ENCODE results near the gene AQP4. TPM values are rescaled to one million over a fixed set of nuclear protein-coding genes. Genes with fewer than 3 reads are reported as not detected.
A peak's percentile ranks its signal among the peaks of the same experiment; 100 is the strongest.

Gene AQP4
- total RNA-seq, 2 donors from 2014 or later: not detected

DNA sequence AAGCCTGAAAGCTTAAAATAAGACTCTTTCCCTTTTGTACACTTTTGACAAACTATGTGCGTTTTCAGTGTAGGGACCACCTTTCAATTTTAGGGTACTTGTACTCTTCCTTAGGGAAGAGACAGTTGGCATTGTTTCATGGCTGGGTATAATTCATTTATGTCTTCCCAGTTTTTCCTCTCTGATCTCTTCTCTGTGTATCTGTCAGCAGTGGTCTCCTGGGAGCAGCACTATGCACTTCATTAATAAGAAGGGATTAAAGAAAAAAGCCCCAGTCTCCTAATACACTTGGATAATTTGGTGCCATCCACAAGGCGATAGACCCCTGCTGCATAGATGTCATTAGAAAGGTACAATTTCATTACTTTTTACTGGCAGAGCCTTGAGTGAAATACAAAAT, 12.1 kb downstream of the AQP4 start:
- DNase-seq (ENCODE audit: low spot score): no peak
- intact Hi-C loops (cut with DNase I): no loop called here

DNA sequence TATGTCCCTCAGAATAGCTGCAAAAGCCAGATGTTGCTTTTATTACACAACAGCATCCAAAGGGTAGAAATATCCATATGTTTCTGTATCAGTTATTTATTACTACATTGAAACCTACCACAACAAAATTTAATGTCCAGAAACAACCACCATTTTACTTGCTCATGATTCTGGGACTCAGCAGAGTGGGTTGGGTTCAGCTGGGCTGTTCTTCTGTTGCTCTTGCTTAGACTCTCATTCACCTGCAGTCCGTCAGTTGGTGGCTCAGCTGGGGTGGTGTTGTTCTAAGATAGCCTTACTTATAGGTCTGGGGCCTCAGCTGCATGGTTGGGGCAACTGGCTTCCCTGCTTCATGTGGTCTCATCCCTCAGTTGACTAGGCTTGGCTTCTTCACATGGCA, 21.7 kb downstream of the AQP4 start:
- DNase-seq (ENCODE audit: low spot score): no peak
- intact Hi-C loops (cut with DNase I): no loop called here

DNA sequence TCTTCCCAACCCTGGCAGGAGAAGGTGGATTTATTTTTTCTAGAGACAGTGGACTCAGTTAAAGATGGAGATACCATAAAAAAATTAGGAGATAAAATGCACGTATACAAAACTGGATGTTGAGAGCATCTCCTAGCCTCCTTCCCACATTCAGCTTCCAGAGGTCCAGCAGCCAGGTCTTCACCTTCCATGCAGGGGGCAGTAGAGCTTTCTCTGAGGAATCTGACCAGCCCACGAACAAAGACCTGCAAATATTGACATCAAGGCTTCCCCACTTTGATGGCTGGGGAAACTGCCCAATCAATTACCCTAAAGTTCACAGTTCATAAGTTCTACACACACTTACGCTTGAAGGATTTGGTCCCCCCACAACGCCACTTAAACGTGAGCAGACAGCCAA, 24.5 kb downstream of the AQP4 start:
- DNase-seq (ENCODE audit: low spot score): no peak
- intact Hi-C loops (cut with DNase I): no loop called here

DNA sequence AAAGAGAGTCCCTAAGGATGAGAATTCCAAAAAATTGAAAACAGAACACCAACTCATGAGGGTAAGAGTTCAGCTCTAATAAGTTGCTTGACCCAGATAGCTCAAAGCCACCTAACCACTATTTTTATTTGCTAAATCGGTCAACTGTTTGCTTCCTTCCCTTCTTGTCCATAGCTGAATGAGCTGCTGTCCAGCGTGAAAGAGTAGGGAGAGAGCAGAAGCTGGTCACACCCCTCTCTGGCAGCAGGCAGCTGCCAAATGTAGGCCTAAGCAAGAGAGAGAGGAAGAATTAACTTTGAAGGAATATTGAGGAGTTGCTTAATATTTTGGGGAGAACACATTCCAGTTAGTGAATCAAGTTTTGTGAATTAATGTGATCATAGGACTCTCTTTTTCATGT, 25.9 kb downstream of the AQP4 start:
- intact Hi-C loops (cut with DNase I): no loop called here

DNA sequence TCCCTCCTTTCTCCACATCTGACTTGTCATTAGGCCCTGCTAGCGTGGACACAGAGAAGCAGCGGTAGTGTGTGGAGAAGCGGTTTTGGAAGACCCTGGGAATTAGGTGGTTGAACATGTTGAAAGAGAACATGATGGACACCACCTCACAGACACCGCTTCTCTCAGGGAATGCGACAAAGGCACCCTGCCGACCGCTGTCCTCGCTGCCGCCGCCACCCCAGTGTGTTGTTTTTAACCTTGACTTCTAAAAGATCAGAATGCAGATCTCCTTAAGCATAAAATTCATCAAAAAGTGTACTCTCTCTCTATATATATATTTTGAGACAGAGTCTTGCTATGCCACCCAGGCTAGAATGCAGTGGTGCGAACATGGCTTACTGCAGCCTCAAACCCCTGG, 33.2 kb downstream of the AQP4 start:
- no peak for DNase-seq (ENCODE audit: low spot score)
- intact Hi-C loops (cut with DNase I): no loop called here

More for the DNA sequence above, 25.9 kb downstream of the AQP4 start:
- DNase-seq (ENCODE audit: low spot score): no peak

DNA sequence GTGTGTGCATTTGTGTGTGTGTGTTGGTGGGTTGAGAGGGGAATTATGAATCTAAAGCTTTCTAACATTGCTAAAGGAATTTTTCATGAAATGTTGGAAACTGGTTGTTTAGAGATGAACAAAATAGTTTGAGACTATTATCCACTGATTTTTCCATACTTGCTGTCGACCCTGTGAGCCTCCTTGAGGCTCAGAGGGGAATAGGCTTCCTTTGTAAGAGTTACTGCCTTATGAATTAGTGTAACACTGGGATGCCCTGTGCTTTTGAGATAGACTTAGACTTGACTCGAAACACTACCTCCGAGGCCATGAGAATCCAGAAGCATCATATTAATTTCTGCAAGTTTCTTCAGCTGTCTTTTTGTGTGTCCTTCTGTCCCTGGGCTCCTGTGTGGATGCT, 37.9 kb downstream of the AQP4 start:
- intact Hi-C loops (cut with DNase I): no loop called here
- no peak for DNase-seq (ENCODE audit: low spot score)

DNA sequence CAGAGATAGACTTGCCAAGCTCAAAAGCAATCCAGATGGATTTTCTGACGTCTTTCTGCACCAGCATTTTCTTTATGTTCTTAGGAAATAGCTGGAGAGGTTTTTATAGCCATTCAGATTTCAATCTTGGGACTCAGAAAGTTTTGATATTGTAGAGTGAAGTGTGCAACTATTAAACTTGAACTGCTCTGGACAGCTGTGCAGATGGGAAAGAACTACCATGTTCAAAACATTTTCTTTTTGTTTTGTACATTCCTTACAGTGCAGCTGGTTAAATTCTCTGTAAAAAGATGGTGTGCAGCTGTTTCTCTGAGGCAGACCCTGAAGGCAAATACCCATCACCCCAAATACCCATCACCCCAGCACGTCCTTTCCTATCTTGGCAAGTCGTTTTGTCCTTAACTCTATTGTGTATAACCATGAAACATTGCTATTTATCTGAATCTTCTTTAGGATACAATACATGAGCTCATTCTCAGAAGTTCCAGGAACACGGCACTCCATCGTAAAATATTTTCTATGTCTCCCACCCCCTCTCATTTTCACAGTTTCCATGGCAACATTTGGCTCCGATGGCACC, 38.8 kb downstream of the AQP4 start:
- DNase-seq (ENCODE audit: low spot score): no peak
- intact Hi-C loops (cut with DNase I): no loop called here

DNA sequence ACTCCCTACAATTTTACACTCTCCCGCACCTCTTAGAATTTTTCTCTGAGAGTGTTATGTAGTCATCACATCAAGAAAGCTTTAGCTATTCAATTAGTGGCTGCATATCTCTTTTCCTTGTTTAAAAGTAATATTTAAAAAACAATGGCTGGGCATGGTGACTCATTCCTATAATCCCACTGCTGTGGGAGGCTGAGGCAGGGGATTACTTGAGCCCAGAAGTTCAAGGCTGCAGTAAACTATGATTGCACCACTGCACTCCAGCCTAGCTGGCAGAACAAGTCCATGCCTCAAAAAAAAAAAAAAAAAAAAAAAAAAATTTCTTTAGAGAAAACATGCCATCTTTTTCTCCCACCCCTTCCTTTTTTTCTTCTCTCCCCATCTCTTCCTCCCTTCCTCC, 44.3 kb downstream of the AQP4 start:
- no peak for DNase-seq (ENCODE audit: low spot score)
- intact Hi-C loops (cut with DNase I): no loop called here

DNA sequence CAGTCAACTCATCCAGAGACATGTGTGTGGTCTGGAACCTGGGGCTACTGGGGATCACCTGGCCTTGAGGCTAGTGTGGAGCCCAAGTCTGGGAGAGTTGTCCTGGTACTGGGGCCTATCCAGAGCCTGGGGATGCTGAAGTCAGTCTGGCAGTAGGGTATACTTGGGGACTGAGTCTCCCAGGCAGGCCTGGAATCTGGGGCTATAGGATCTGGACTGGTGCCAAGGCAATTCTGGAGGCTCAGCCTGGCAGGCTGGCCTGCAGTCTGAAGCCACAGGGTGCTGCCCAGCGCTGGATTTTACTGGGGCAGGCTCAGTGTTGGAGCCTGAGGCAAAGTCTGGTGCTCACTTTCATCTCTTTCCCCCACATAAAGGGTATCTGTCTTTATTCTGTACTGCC, 46.5 kb downstream of the AQP4 start:
- intact Hi-C loops (cut with DNase I): no loop called here
- DNase-seq (ENCODE audit: low spot score): peak; percentile 56

DNA sequence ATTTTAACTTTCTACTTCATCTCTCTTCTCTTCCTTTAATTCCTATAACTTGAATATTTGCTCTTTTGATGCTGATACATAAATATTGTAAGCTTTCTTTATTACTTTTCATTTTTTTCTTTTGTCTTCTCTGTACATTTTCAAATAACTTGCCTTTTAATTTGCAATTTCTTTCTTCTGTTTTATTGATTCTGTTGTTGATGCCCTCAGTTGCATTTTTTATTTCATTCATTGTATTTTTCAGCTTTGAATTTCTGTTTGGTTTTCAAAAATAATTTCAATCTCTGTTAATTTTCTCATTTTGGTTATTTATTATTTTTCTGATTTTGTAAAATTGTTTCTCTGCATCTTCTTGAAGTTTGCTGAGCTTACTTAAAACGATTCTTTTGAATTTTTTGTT, 47.0 kb downstream of the AQP4 start:
- intact Hi-C loops (cut with DNase I): no loop called here

DNA sequence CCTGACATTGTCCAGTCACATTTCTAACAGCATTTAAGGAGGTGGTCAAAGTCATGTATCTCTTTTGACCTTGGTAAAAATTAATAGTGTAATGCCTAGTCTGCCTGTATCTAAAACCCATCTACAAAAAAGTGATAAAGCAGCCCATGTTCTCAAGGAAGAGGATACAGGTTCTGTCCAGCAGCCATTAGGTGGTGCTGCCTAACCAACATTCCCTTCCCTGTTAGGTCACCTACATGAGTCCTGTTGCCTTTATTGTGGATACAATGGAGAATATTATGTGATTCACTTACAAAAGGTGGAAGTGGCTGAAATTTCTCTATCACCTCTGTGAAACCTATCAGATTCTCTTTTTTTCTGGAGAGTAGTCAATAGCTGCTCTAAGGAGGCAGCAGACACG, 52.5 kb downstream of the AQP4 start:
- intact Hi-C loops (cut with DNase I): no loop called here
- DNase-seq (ENCODE audit: low spot score): no peak

More for the DNA sequence above, 47.0 kb downstream of the AQP4 start:
- no peak for DNase-seq (ENCODE audit: low spot score)

DNA sequence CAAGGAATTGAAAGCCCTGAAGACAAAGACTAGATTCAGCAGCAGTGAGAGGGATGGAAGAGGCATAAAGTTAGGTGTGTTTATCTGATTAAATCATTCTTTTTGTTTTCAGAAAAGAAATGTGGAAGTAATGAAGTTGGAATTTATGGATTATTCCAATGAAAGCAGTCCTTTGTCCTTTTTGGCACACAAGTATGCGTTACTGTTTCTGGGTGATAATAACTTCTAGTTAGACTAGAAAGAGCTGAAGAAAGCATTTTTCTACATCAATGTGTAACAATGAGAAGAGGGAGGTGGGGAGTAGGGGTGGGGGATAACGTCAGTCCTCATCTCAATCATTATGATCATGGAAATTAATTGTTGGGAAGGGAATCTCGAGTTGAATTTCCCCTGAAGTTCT, 53.0 kb downstream of the AQP4 start:
- intact Hi-C loops (cut with DNase I): no loop called here
- no peak for DNase-seq (ENCODE audit: low spot score)

DNA sequence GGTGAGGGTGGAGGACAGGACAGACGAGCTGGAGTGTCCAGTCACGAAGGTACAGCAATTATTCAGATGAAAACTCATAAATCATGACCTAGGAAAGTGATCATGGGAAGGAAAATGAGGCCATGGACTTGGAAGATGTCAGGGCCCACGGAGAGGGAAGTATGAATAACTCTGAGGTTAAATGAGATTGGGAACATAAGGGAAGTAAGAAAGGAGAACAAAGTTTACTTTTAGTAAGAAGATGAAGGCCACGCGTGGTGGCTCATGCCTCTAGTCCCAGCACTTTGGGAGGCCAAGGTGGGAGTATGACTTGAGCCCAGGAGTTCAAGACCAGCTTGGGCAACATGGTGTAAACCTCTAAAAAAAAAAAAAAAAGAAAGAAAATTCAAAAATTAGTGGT, 56.2 kb downstream of the AQP4 start:
- intact Hi-C loops (cut with DNase I): no loop called here
- no peak for DNase-seq (ENCODE audit: low spot score)

DNA sequence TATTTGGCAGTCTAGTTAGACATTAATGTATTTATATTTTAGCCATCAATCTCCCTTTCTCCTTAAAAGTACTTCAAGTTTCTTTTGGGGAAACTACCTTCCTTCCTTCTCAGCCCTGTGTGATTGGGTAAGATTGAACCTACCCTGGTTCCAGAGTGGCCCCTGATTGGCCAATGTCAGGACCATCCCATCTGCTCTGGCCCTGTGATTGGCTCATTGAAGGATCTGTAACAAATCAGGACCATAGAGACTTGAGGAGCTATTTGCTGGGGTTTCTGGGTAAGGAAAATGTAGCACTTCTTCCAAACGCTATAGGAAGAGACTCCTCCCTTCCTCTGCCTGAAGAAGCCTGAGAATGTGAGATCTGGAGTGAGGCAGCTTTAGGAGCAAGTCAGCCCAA, 59.3 kb downstream of the AQP4 start:
- DNase-seq (ENCODE audit: low spot score): no peak
- intact Hi-C loops (cut with DNase I): no loop called here

DNA sequence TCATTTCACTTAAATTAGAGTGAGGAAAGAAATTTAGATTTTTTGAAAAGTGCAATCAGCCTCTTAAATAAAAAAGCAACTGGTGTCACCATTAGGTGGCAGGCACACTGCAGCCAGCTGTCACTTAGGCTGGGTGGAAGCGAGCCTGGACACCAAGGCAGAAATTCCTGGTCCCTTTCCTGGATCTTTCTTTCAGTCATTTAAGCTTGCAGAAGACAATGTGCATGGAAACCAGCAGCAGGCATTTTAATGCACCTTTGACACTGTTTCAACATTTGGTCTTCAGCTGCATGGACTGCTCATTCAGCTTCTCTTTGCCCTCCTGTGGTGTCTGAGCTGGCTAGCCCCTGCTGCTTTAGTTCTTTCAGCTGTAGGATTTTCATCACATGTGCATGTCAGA, 61.0 kb downstream of the AQP4 start:
- intact Hi-C loops (cut with DNase I): no loop called here
- DNase-seq (ENCODE audit: low spot score): no peak

DNA sequence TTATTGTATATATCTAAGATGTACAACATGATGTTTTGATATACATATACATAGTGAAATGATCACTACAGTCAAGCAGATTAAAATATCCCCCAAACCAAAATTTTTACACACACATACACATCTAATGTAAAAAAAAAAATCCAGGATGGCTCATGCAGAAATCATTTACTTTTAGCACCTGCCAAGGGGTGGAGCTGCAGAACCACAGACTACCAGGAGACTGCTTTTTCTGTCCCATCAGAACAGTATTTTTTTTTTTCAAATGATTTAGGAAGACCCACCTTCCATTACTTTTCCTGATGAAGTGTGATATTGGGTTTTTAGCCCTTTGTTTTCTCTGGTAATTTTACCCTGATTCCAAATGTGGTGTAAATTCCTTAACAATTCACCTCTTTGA, 61.9 kb downstream of the AQP4 start:
- intact Hi-C loops (cut with DNase I): no loop called here
- no peak for DNase-seq (ENCODE audit: low spot score)

DNA sequence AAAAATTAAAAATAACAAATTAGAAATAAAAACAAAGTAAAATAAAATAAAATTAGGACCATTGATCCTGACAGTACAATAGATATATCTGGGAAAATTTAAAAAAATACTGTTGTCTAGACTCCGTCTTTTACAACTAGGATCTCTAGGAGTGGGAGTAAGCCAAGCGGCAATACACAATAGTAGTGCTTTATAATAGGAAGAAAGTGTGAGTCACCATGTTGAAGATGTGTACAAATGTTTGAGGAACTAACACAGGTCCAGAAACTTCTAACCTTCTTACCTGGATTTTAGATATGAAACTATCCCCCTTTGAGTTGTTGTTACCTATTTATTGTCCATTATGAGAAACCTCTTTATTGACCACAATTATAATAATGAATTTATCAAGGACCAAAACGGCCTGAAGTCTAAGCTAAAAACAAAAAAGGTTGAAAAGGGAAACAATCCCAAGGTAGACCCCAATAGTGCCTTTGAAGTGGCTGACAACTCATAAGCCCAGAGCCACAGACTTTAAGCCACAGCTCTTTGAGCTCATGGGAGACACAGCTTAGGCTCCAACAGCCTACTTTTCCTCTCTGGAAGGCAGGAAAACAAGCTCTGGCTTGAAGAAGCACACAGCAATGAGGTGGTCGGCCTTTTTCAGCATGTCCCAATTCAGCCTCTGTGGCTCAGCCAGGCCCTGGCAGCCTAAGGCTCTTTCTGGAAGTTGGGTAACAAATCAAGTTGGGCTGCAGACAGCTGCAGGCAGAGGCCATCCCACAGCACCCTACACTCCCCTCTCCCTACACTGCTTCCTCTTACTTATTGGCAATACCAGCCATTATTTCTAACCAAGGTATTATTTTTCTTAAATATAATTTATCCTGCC, 62.9 kb downstream of the AQP4 start:
- no peak for DNase-seq (ENCODE audit: low spot score)
- intact Hi-C loops (cut with DNase I): no loop called here

Measured in posterior vena cava (tissue), 2 donors.